G401 (cell line): ENCODE data around the gene KRTAP5-1. TPM values are rescaled to one million over a fixed set of nuclear protein-coding genes. Genes with fewer than 3 reads are reported as not detected.

Experiments used
- DNase-seq: peaks from one replicate; pipeline ENCODE4 v3.0.0-alpha.2; 2015; ENCODE audit warnings: low spot score
- in situ Hi-C: cut with HindIII; loops from 2 replicates; pipeline ENCODE4 v1.10.0; 2016; ENCODE audit warnings: low sequenced_read_pairs, mixed read lengths
- total RNA-seq: library from RNA; depleted of rRNA; stranded (reverse); fragments of >200 nt; shearing (Covaris generic); gene quantifications from 2 replicates; pipeline ENCODE4 v1.2.3, GENCODE V29; 2014

KRTAP5-1 gene
- total RNA-seq, 1 experiment from 2014 or later: not detected

DNA sequence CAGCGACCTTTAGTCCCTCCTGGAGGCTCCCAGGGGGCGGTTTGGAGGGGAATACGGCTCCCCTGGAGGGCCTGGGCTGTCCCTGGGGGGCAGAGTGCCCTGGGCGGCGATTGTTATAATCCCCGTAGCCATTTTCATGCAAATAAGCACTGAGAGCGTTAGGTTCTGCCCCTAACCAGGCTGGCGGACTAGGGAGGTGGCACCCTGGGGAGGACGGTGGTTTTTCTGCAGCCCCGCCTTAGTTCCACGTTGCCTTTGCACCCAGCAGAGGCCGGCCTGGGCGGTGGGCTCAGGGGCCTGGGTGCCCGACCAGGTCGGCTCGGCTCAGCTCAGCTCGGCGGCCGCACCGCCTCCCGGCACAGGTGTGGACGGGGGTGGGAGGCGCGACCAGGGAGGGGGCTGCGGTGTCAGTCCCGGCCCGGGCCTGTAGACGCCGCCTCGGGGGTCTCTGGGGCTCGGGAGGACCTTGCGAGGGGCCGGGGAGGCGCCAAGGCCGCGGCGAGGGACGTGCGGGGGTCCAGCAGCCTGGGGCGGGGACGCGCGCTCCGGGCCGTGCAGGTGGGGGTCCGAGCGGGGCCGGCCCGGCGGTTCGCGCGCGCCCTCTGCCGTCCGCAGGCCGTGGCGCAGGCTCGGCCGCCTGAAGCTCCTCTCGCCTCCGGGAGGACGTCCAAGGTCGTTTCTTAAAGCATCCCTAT lies 10.7 kb downstream of the KRTAP5-1 start:
- DNase-seq: peak; percentile 77
- in situ Hi-C loops: no loop called here

DNA sequence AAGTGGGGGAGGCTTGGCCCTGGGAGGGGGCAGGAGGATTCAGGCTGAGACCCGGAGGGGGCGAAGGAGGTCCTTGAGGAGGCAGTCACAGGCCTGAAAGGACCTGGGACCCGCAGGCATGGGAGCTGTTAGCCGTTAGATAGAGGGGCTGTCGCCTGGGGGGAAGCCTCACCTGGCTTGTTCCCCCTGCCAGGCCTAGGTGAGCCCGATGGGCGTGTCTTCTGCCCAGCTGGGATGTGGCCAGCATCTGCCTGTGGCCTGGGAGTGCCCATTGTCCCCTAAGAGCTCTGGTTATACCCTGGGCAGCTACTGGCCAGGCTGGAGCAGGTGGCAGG lies 11.2 kb downstream of the KRTAP5-1 start:
- in situ Hi-C loops: no loop called here
- no peak for DNase-seq

- no peak for DNase-seq
Measured at GRCh38 chr11:1573077-1573902, 11.8 kb downstream of the KRTAP5-1 start.

DNA sequence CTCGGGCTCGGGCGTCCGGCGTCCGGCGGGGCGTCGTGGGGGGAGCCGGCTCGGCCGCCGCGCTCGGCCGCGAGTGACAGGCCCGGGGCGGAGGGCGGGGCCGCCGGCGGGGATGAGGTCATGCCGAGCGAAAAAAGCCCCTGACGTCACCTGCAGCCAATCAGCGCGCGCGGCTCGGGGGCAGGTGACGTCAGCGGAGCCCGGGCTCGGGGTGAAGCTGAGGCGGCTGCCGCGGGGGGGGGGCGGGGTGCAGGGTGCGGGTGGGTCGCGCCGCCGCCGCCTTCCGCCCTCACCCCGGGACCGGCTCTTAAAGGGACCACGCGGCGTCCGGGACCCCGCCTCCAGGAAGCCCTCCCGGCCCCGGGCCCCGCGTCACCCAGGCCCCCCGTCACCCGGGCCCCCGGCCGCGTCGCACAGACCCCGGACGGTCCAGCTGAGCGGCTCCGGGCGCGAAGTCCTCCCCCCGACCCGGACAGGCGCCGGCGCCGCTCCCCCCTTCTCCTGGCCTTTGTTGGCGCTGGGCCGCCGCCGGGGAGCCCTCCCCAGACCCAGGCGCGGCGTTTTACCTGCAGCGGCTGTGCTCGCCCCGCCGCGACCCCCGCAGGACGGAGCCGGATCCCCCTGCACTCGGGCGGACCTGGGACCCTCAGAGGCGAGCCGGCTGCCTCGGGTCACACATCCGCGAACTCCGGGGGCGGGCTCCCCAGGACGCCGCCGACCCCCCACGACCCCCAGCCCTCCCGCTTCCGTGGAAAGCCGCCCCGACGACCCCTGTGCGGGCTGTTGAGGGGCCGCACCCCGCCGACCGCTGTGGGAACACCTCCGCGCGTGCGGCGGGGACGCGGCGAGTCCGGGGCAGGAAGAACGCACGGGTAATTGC lies 12.6 kb downstream of the KRTAP5-1 start, which contains the start of gene DUSP8:
TSS of gene DUSP8 (minus strand) at position 75 of the 880 bp plus-strand sequence. CDS start 6,445 bp downstream, outside the sequence.
- in situ Hi-C loops: no loop called here
- peak; percentile 92 for DNase-seq

More at GRCh38 chr11:1573077-1573902, 11.8 kb downstream of the KRTAP5-1 start:
- in situ Hi-C loops: no loop called here

DNA sequence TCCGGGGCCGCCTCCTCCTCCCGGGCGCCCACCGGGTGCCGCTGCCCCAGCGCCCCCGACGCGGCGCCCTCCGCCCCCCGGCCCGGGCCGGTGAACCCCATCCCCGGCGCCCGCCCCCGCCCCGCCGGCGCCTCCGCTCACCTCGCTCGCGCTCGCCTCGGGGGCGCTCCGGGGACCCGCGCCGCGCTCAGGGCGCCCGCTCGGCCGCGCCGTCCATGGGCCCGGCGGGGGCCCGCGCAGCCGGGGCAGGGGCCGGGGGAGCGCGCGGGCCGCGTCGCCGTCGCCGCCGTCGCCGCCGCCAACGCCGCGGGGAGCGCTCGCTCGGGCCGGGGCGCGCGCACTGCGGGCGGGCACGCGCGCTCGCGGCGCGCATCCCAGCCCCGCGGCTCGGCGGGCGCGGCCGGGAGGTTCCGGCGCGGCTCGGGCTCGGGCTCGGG lies 13.3 kb downstream of the KRTAP5-1 start:
- DNase-seq: no peak
- in situ Hi-C loops: no loop called here

- DNase-seq: no peak
- in situ Hi-C loops: no loop called here
Measured at GRCh38 chr11:1570896-1571759, 14.0 kb downstream of the KRTAP5-1 start.

- in situ Hi-C loops: no loop called here
- no peak for DNase-seq
Measured at GRCh38 chr11:1570531-1570895, 14.6 kb downstream of the KRTAP5-1 start.

GRCh38 chr11:1570001-1570453 lies 15.1 kb downstream of the KRTAP5-1 start:
- in situ Hi-C loops: no loop called here
- no peak for DNase-seq

DNA sequence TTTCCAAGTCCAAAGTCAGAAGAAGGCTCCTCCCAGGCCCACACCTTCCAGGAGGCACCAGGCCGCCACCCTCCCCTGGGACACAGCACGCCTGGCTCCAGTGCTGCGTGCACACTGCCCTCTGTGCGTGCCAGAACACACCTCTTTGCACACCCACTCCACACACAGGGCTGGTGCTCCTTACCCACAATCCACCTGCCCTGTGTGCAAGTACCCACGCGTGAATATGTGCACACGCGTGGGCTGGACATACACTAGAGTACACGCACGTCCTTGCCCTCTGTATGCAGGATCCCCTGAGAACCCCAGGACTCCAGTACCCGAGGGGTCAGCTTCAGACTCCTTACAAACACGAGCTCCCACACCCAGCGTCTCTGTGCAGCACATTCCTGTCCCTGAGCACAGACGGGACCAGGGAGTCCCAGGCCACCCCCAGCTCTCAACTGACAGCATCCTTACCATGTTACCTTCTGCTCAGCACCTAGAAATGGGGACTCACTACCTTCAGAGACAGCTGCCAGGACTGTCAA lies 15.8 kb downstream of the KRTAP5-1 start:
- DNase-seq: no peak
- in situ Hi-C loops: no loop called here

GRCh38 chr11:1568441-1568911 lies 16.6 kb downstream of the KRTAP5-1 start:
- in situ Hi-C loops: no loop called here
- DNase-seq: no peak

DNA sequence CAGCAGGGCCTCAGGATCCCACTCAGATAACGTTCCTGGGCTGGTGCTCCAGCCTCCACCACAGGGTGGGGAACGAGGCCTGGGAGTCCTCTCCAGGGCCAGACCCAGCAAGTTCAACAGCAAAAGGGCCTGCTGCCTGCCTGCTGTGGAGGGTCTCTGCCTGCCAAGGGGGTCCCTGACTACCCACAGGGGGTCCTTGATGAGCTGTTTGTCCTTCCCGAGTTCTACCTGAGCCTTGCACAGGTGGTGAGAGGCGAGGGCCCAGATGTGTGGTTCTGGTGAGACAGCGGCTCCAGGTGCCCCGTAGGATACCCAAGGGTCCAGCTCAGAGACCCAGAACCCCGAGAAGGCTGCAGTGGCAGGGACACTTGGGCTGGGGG lies 17.4 kb downstream of the KRTAP5-1 start:
- DNase-seq: no peak
- in situ Hi-C loops: no loop called here

- in situ Hi-C loops: no loop called here
- no peak for DNase-seq
Measured at GRCh38 chr11:1567052-1567720, 17.9 kb downstream of the KRTAP5-1 start.

DNA sequence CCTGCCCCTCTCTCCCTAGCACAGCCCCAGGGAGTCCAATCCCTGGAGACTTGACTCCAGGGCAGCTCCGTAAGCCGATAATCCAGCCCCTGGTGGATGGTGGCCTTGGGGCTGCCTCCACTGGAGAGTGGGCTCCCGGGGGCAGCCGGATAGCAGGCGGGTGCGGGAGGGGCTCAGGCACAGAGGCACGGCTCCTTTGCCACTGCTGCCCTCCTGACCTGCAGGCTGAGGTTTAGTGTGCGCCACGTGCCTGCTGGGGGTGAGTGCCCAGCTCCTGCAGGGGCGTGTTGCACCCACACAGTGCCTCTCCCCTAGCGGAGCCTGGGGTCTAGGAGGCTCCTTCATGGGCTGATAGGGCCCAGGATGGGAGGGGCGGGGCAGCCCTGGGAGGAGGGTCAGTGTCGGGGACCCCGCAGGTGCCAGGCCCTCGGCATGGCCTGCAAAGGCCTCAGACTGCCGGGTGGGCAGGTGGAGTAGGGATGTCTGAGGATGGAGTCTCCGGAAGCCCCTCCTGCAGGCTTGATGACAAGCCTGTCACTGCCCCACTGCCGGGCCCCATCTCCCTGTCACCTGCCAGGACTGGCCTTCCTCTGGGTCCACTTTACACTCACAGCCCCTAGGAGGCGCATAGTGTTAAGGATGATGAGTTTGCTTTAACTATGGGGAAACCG lies 18.6 kb downstream of the KRTAP5-1 start:
- DNase-seq: no peak
- in situ Hi-C loops: no loop called here

- DNase-seq: no peak
- in situ Hi-C loops: no loop called here
Measured at GRCh38 chr11:1565904-1566247, 19.2 kb downstream of the KRTAP5-1 start.

GRCh38 chr11:1565173-1565903 lies 19.7 kb downstream of the KRTAP5-1 start:
- in situ Hi-C loops: no loop called here
- DNase-seq: no peak

DNA sequence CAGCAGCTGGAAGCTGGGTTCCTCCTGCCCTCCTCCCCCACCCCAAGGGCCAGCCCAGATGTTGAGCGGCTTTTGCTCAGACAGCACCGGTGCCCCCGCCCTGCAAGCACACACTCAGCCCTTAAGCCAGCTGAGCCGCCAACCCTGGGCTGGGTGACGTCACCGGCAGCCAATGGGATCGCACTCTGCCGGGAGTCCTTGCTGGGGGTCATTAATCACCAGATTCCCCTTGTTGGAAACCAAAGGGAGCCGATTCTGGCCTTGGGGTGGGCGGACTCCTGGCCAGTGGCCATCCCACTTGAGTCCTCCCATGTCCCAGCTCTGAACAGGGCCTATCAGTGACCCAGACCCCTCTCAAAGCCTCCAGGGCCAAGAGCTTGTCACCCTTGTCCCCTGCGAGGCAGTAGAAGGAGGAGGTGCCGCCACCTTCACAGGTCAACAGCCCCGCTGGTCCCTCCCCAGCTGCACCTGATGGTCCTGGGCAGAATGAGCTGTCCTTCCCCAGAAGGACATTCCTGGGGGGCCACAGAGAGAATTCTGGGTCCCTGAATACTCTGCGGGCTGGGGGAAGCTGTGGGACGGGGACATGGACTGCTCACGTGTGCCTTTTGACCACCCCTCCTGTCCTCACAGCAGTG lies 20.4 kb downstream of the KRTAP5-1 start:
- peak; percentile 72 for DNase-seq
- in situ Hi-C loops: no loop called here
